ENCODE measurements around the gene MEF2A. TPM values are rescaled to one million over a fixed set of nuclear protein-coding genes. Genes with fewer than 3 reads are reported as not detected.

Gene MEF2A
- total and polyA plus RNA-seq, 2 donors (not counting 1 experiment from before 2014, with no cell fraction given): 44.0 to 102 TPM

- peaks cover 47% of the 10 kb centered on the region for H4K20me1 ChIP-seq (ENCODE audit: control insufficient read depth, insufficient read depth, low read length, poor library complexity, severe bottlenecking)
- peak overlapping the region in 1 of 2 donors; percentile 2 for H3K27ac ChIP-seq (ENCODE audit: low read length in 2 of 2)
- H3K4me3 Mint-ChIP-seq: peak overlapping the region; percentile 51
- peaks cover 74% of the 10 kb centered on the region for H3K4me1 Mint-ChIP-seq
- no peak for DNase-seq
- no peak overlapping the region for H3K9ac ChIP-seq (ENCODE audit: low read length)
- peaks cover 17 to 45% of the 10 kb centered on the region in 2 donors for H3K4me1 ChIP-seq (ENCODE audit: control insufficient read depth in 2 of 2, insufficient read depth in 2 of 2, low read length in 2 of 2)
- peaks cover 98% of the 10 kb centered on the region for H3K79me2 ChIP-seq (ENCODE audit: control insufficient read depth, insufficient read depth, low read length)
- intact Hi-C loops (cut with micrococcal nuclease): loop anchor here (2.0 kb wide), 1 partner anchor 15 kb away; no protein-coding TSS in a partner anchor
- POLR2A ChIA-PET: no interaction called here
- no peaks in the 10 kb centered on the region for H3K9me3 Mint-ChIP-seq (ENCODE audit: insufficient read depth)
- ATAC-seq (ENCODE audit: low read depth): no peak
- no peak overlapping the region for H3K4me3 ChIP-seq (ENCODE audit: control extremely low read depth in 1 of 5, extremely low read depth in 1 of 5, insufficient read depth in 1 of 5, low read depth in 2 of 5, low read length in 4 of 5)
- TF ChIP-seq CTCF (IDR thresholded peaks at IDR 0.05): no peak
- TF ChIP-seq EZH2 (IDR thresholded peaks at IDR 0.05; ENCODE audit: borderline replicate concordance, insufficient read depth, low read depth, low read length, poor library complexity, severe bottlenecking): no peak
- H3K27me3 ChIP-seq (replicated peaks in 1 of 4; ENCODE audit: control extremely low read depth in 1 of 4, control insufficient read depth in 3 of 4, insufficient read depth in 4 of 4, low read length in 3 of 4): no peaks in the 10 kb centered on the region
- WGBS (ENCODE audit: insufficient coverage): no CpG with 5 or more reads among the region's 5 CpGs
- CTCF ChIA-PET: interaction anchor here (1.3 to 1.5 kb wide), 3 partner anchors 9 to 98 kb away, joined by 3 to 4 read pairs (median 3); no protein-coding TSS in a partner anchor
- H3K36me3 ChIP-seq (replicated peaks in 1 of 2; ENCODE audit: control extremely low read depth in 1 of 2, control insufficient read depth in 1 of 2, extremely low read depth in 1 of 2, insufficient read depth in 2 of 2, low read length in 1 of 2): peaks cover 0 to 12% of the 10 kb centered on the region in 2 experiments
- H2AFZ ChIP-seq (ENCODE audit: insufficient read depth, low read depth, low read length, poor library complexity, severe bottlenecking): no peak overlapping the region
- peak overlapping the region; percentile 73 for H3K27ac Mint-ChIP-seq
- no peaks in the 10 kb centered on the region for H3K9me3 ChIP-seq (ENCODE audit: control extremely low read depth in 1 of 3, control insufficient read depth in 2 of 3, insufficient read depth in 1 of 3, low read length in 2 of 3)
- H3K27me3 Mint-ChIP-seq: no peaks in the 10 kb centered on the region
- H3K4me2 ChIP-seq (replicated peaks; ENCODE audit: low read depth, low read length, poor library complexity, severe bottlenecking): peak overlapping the region; percentile 15
These were observed 40.2 kb downstream of the MEF2A start for GRCh38 chr15:99605990-99606389.

- Mint-ChIP-seq H3K4me1 (peaks cover 75% of the 10 kb centered on the region), H3K27ac (peak overlapping the region; percentile 64)
These were observed 40.9 kb downstream of the MEF2A start for GRCh38 chr15:99606646-99607045.

More at GRCh38 chr15:99606646-99607045, 40.9 kb downstream of the MEF2A start:
- no peak for TF ChIP-seq CTCF (IDR thresholded peaks at IDR 0.05)
- TF ChIP-seq EZH2 (IDR thresholded peaks at IDR 0.05; ENCODE audit: borderline replicate concordance, insufficient read depth, low read depth, low read length, poor library complexity, severe bottlenecking): no peak
- Mint-ChIP-seq H3K9me3 (ENCODE audit: insufficient read depth) (no peaks in the 10 kb centered on the region), H3K27me3 (no peaks in the 10 kb centered on the region), H3K4me3 (peak overlapping the region; percentile 11)
- no peaks in the 10 kb centered on the region for H3K9me3 ChIP-seq (ENCODE audit: control extremely low read depth in 1 of 3, control insufficient read depth in 2 of 3, insufficient read depth in 1 of 3, low read length in 2 of 3)
- H3K4me2 ChIP-seq (replicated peaks; ENCODE audit: low read depth, low read length, poor library complexity, severe bottlenecking): peak overlapping the region; percentile 1
- peaks cover 0 to 8% of the 10 kb centered on the region in 2 experiments for H3K36me3 ChIP-seq (replicated peaks in 1 of 2; ENCODE audit: control extremely low read depth in 1 of 2, control insufficient read depth in 1 of 2, extremely low read depth in 1 of 2, insufficient read depth in 2 of 2, low read length in 1 of 2)
- H3K4me1 ChIP-seq (ENCODE audit: control insufficient read depth in 2 of 2, insufficient read depth in 2 of 2, low read length in 2 of 2): peaks cover 17 to 45% of the 10 kb centered on the region in 2 donors
- intact Hi-C loops (cut with micrococcal nuclease): no loop called here
- no peaks in the 10 kb centered on the region for H3K27me3 ChIP-seq (replicated peaks in 1 of 4; ENCODE audit: control extremely low read depth in 1 of 4, control insufficient read depth in 3 of 4, insufficient read depth in 4 of 4, low read length in 3 of 4)
- POLR2A ChIA-PET: no interaction called here
- no peak overlapping the region for H3K4me3 ChIP-seq (ENCODE audit: control extremely low read depth in 1 of 5, extremely low read depth in 1 of 5, insufficient read depth in 1 of 5, low read depth in 2 of 5, low read length in 4 of 5)
- no CpG with 5 or more reads among the region's 2 CpGs for WGBS (ENCODE audit: insufficient coverage)
- H3K79me2 ChIP-seq (ENCODE audit: control insufficient read depth, insufficient read depth, low read length): peaks cover 98% of the 10 kb centered on the region
- DNase-seq (no peak), ATAC-seq (ENCODE audit: low read depth) (no peak)
- H3K9ac ChIP-seq (ENCODE audit: low read length): no peak overlapping the region
- H3K27ac ChIP-seq (ENCODE audit: low read length in 2 of 2): peak overlapping the region in 1 of 2 donors; percentile 8
- peaks cover 50% of the 10 kb centered on the region for H4K20me1 ChIP-seq (ENCODE audit: control insufficient read depth, insufficient read depth, low read length, poor library complexity, severe bottlenecking)
- H2AFZ ChIP-seq (ENCODE audit: insufficient read depth, low read depth, low read length, poor library complexity, severe bottlenecking): no peak overlapping the region
- CTCF ChIA-PET: interaction anchor here (0.7 to 1.4 kb wide), 4 partner anchors 24 to 98 kb away, joined by 3 to 4 read pairs (median 3); no protein-coding TSS in a partner anchor
